ENCODE measurements around the gene USP48. TPM values are rescaled to one million over a fixed set of nuclear protein-coding genes. Genes with fewer than 3 reads are reported as not detected.

The USP48 gene
- total and polyA plus RNA-seq, 2 of the 13 experiments (the other 11 are each of a cell fraction or from before 2014, with no cell fraction given), result 30.4 to 30.7 TPM

DNA sequence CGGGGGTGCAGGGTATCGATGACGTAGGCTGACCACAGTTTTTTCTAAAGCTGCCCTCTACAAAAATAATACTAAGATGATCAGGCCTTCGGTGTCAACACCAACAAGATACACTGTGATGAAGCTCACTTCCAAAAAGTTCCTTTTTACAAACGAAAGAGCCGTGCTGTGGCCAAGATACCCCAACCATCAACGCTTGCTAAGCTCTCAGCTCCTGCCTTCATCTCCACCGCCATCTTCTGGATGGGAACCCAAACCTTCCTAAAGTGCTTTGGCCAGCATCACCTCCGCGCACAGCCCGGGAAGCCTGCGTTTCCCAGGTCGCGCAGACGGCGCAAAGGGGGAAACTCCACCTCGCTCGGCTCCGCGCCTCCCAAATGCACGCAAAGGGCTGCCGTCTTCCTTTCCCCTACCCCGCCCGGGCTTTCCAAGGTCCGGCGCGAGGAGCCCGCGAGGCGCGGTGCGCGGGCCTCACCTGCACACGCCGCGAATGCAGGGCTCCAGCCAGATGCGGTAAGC is 541 bp downstream of the USP48 start (continued):
- TF ChIP-seq, protein P1, sequence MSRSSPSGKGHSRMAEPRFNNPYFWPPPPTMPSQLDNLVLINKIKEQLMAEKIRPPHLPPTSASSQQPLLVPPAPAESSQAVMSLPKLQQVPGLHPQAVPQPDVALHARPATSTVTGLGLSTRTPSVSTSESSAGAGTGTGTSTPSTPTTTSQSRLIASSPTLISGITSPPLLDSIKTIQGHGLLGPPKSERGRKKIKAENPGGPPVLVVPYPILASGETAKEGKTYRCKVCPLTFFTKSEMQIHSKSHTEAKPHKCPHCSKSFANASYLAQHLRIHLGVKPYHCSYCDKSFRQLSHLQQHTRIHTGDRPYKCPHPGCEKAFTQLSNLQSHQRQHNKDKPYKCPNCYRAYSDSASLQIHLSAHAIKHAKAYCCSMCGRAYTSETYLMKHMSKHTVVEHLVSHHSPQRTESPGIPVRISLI (CRISPR knock-in tag; IDR thresholded peaks at IDR 0.05; ENCODE audit: borderline replicate concordance), result no peak
- TF ChIP-seq, protein P2, sequence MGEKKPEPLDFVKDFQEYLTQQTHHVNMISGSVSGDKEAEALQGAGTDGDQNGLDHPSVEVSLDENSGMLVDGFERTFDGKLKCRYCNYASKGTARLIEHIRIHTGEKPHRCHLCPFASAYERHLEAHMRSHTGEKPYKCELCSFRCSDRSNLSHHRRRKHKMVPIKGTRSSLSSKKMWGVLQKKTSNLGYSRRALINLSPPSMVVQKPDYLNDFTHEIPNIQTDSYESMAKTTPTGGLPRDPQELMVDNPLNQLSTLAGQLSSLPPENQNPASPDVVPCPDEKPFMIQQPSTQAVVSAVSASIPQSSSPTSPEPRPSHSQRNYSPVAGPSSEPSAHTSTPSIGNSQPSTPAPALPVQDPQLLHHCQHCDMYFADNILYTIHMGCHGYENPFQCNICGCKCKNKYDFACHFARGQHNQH (CRISPR knock-in tag; IDR thresholded peaks at IDR 0.05), result no peak
- TF ChIP-seq, protein P3, sequence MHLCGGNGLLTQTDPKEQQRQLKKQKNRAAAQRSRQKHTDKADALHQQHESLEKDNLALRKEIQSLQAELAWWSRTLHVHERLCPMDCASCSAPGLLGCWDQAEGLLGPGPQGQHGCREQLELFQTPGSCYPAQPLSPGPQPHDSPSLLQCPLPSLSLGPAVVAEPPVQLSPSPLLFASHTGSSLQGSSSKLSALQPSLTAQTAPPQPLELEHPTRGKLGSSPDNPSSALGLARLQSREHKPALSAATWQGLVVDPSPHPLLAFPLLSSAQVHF (CRISPR knock-in tag; IDR thresholded peaks at IDR 0.05), result no peak
- no peak for TF ChIP-seq MATR3 (CRISPR knock-in tag; IDR thresholded peaks at IDR 0.05)
- TF ChIP-seq BCL6 (CRISPR knock-in tag; IDR thresholded peaks at IDR 0.05), result no peak
- no peak for TF ChIP-seq SSRP1 (CRISPR knock-in tag; IDR thresholded peaks at IDR 0.05)
- TF ChIP-seq SNAPC2 (CRISPR knock-in tag; IDR thresholded peaks at IDR 0.05), result no peak
- TF ChIP-seq ZMAT3 (CRISPR knock-in tag; conservative IDR thresholded peaks at IDR 0.05), result no peak; the same call in 1 of the 2 replicates
- TF ChIP-seq, protein P4, sequence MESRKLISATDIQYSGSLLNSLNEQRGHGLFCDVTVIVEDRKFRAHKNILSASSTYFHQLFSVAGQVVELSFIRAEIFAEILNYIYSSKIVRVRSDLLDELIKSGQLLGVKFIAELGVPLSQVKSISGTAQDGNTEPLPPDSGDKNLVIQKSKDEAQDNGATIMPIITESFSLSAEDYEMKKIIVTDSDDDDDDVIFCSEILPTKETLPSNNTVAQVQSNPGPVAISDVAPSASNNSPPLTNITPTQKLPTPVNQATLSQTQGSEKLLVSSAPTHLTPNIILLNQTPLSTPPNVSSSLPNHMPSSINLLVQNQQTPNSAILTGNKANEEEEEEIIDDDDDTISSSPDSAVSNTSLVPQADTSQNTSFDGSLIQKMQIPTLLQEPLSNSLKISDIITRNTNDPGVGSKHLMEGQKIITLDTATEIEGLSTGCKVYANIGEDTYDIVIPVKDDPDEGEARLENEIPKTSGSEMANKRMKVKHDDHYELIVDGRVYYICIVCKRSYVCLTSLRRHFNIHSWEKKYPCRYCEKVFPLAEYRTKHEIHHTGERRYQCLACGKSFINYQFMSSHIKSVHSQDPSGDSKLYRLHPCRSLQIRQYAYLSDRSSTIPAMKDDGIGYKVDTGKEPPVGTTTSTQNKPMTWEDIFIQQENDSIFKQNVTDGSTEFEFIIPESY (CRISPR knock-in tag; IDR thresholded peaks at IDR 0.05), result no peak
- TF ChIP-seq, protein P5, sequence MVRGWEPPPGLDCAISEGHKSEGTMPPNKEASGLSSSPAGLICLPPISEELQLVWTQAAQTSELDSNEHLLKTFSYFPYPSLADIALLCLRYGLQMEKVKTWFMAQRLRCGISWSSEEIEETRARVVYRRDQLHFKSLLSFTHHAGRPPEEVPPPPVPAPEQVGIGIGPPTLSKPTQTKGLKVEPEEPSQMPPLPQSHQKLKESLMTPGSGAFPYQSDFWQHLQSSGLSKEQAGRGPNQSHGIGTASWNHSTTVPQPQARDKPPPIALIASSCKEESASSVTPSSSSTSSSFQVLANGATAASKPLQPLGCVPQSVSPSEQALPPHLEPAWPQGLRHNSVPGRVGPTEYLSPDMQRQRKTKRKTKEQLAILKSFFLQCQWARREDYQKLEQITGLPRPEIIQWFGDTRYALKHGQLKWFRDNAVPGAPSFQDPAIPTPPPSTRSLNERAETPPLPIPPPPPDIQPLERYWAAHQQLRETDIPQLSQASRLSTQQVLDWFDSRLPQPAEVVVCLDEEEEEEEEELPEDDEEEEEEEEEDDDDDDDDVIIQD (CRISPR knock-in tag; IDR thresholded peaks at IDR 0.05; ENCODE audit: low read depth), result no peak
- TF ChIP-seq ELF3 (CRISPR knock-in tag; IDR thresholded peaks at IDR 0.05), result no peak
- no peak for TF ChIP-seq ATM (IDR thresholded peaks at IDR 0.05; ENCODE audit: borderline replicate concordance)
- no peak for TF ChIP-seq HNRNPL (IDR thresholded peaks at IDR 0.05; ENCODE audit: low read depth, low read length)
- TF ChIP-seq ZNF263 (CRISPR knock-in tag; IDR thresholded peaks at IDR 0.05), result no peak
- no peak for TF ChIP-seq ZFAT (CRISPR knock-in tag; conservative IDR thresholded peaks at IDR 0.05)
- no peak for TF ChIP-seq RFXAP (CRISPR knock-in tag; IDR thresholded peaks at IDR 0.05; ENCODE audit: borderline replicate concordance)
- no peak for TF ChIP-seq ZSCAN25 (CRISPR knock-in tag; IDR thresholded peaks at IDR 0.05)
- TF ChIP-seq, protein P6, sequence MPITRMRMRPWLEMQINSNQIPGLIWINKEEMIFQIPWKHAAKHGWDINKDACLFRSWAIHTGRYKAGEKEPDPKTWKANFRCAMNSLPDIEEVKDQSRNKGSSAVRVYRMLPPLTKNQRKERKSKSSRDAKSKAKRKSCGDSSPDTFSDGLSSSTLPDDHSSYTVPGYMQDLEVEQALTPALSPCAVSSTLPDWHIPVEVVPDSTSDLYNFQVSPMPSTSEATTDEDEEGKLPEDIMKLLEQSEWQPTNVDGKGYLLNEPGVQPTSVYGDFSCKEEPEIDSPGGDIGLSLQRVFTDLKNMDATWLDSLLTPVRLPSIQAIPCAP (CRISPR knock-in tag; IDR thresholded peaks at IDR 0.05; ENCODE audit: low read depth), result no peak
- no peak for TF ChIP-seq SMAD3 (CRISPR knock-in tag; IDR thresholded peaks at IDR 0.05)
